ENCODE measurements around the gene PI16. TPM values are rescaled to one million over a fixed set of nuclear protein-coding genes. Genes with fewer than 3 reads are reported as not detected.

PI16 gene
- total and polyA plus RNA-seq, 2 experiments from 2014 or later: 0.50 TPM; not detected in 1

DNA sequence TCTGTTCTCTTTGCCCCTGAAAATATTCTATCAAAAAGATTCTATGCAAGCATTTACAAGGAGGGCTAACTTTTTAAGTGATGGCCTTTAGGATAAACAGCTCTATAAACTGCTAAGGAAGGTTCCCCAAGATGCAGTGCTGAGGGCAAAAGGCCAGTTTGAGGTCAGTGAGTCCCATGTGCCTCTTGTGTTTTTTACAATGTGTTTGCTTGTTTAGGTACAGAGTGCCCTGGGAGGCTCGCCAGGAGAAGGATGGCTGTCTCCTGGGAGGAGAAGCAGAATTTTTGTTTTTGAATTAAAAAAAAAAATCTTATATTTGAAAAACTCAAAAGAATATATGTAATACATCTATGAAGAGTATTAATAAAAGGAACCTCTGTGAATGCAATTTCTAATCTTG lies 18.7 kb downstream of the PI16 start (continued):
- TF ChIP-seq, protein P1, sequence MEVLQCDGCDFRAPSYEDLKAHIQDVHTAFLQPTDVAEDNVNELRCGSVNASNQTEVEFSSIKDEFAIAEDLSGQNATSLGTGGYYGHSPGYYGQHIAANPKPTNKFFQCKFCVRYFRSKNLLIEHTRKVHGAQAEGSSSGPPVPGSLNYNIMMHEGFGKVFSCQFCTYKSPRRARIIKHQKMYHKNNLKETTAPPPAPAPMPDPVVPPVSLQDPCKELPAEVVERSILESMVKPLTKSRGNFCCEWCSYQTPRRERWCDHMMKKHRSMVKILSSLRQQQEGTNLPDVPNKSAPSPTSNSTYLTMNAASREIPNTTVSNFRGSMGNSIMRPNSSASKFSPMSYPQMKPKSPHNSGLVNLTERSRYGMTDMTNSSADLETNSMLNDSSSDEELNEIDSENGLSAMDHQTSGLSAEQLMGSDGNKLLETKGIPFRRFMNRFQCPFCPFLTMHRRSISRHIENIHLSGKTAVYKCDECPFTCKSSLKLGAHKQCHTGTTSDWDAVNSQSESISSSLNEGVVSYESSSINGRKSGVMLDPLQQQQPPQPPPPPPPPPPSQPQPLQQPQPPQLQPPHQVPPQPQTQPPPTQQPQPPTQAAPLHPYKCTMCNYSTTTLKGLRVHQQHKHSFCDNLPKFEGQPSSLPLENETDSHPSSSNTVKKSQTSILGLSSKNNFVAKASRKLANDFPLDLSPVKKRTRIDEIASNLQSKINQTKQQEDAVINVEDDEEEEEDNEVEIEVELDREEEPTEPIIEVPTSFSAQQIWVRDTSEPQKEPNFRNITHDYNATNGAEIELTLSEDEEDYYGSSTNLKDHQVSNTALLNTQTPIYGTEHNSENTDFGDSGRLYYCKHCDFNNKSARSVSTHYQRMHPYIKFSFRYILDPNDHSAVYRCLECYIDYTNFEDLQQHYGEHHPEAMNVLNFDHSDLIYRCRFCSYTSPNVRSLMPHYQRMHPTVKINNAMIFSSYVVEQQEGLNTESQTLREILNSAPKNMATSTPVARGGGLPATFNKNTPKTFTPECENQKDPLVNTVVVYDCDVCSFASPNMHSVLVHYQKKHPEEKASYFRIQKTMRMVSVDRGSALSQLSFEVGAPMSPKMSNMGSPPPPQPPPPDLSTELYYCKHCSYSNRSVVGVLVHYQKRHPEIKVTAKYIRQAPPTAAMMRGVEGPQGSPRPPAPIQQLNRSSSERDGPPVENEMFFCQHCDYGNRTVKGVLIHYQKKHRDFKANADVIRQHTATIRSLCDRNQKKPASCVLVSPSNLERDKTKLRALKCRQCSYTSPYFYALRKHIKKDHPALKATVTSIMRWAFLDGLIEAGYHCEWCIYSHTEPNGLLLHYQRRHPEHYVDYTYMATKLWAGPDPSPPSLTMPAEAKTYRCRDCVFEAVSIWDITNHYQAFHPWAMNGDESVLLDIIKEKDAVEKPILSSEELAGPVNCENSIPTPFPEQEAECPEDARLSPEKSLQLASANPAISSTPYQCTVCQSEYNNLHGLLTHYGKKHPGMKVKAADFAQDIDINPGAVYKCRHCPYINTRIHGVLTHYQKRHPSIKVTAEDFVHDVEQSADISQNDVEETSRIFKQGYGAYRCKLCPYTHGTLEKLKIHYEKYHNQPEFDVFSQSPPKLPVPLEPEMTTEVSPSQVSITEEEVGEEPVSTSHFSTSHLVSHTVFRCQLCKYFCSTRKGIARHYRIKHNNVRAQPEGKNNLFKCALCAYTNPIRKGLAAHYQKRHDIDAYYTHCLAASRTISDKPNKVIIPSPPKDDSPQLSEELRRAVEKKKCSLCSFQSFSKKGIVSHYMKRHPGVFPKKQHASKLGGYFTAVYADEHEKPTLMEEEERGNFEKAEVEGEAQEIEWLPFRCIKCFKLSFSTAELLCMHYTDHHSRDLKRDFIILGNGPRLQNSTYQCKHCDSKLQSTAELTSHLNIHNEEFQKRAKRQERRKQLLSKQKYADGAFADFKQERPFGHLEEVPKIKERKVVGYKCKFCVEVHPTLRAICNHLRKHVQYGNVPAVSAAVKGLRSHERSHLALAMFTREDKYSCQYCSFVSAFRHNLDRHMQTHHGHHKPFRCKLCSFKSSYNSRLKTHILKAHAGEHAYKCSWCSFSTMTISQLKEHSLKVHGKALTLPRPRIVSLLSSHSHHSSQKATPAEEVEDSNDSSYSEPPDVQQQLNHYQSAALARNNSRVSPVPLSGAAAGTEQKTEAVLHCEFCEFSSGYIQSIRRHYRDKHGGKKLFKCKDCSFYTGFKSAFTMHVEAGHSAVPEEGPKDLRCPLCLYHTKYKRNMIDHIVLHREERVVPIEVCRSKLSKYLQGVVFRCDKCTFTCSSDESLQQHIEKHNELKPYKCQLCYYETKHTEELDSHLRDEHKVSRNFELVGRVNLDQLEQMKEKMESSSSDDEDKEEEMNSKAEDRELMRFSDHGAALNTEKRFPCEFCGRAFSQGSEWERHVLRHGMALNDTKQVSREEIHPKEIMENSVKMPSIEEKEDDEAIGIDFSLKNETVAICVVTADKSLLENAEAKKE (CRISPR knock-in tag; IDR thresholded peaks at IDR 0.05): no peak

DNA sequence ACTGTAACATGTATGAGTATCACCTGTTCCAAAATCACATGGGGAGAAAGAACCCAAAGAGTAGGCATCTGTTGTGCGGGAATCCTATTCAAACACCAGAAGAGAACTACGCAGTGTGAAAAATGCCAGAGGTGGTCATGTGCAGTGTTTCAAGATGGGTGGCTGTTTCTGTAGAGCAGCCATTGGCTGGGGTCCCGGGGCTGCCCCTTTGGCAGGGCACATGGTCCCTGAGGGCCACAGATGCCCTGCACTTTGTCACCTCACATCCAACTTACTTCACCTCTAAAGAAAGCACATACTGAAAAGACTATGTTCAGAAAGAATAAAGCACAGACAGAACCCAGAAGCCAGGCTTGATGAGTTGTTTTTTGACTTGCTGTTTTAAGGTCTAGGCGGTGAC lies 19.1 kb downstream of the PI16 start:
- Mint-ChIP-seq H3K4me1 (peaks cover 3% of the 10 kb centered on the region; the same call in 1 of the 3 replicates), H3K27me3 (ENCODE audit: insufficient read depth, low read depth, poor library complexity) (peaks cover 4% of the 10 kb centered on the region), H3K9me3 (no peaks in the 10 kb centered on the region), H3K36me3 (ENCODE audit: low read depth) (peaks cover 96% of the 10 kb centered on the region), H3K4me3 (no peak overlapping the region), H3K27ac (no peak overlapping the region)
- TF ChIP-seq POLR2AphosphoS5 (IDR thresholded peaks at IDR 0.05; ENCODE audit: low read depth): no peak
- TF ChIP-seq, protein P2, sequence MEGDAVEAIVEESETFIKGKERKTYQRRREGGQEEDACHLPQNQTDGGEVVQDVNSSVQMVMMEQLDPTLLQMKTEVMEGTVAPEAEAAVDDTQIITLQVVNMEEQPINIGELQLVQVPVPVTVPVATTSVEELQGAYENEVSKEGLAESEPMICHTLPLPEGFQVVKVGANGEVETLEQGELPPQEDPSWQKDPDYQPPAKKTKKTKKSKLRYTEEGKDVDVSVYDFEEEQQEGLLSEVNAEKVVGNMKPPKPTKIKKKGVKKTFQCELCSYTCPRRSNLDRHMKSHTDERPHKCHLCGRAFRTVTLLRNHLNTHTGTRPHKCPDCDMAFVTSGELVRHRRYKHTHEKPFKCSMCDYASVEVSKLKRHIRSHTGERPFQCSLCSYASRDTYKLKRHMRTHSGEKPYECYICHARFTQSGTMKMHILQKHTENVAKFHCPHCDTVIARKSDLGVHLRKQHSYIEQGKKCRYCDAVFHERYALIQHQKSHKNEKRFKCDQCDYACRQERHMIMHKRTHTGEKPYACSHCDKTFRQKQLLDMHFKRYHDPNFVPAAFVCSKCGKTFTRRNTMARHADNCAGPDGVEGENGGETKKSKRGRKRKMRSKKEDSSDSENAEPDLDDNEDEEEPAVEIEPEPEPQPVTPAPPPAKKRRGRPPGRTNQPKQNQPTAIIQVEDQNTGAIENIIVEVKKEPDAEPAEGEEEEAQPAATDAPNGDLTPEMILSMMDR (conservative IDR thresholded peaks at IDR 0.05; ENCODE audit: low read depth in 2 of 2): no peak
- TF ChIP-seq ZNF114 (CRISPR knock-in tag; IDR thresholded peaks at IDR 0.05): no peak
- TF ChIP-seq ZNF331 (CRISPR knock-in tag; IDR thresholded peaks at IDR 0.05; ENCODE audit: low read depth): no peak
- Histone ChIP-seq H2AFZ (no peak overlapping the region), H3K9me2 (ENCODE audit: insufficient read depth) (no peaks in the 10 kb centered on the region), H4K20me1 (replicated peaks; ENCODE audit: insufficient read depth) (peaks cover 10% of the 10 kb centered on the region; the same call in 1 of the 2 replicates), H3K27me3 (ENCODE audit: insufficient read depth) (no peaks in the 10 kb centered on the region), H3K4me3 (no peak overlapping the region), H3K36me3 (ENCODE audit: insufficient read depth) (peaks cover 56% of the 10 kb centered on the region), H3F3A (replicated peaks; ENCODE audit: low read depth) (peaks cover 4% of the 10 kb centered on the region; the same call in 1 of the 2 replicates), H3K79me2 (replicated peaks; ENCODE audit: insufficient read depth) (peaks cover 6% of the 10 kb centered on the region), H3K27ac (ENCODE audit: low read depth) (no peak overlapping the region), H3K4me2 (no peak overlapping the region), H3K4me1 (ENCODE audit: insufficient read depth) (no peaks in the 10 kb centered on the region)
- ATAC-seq: no peak
- no peak for DNase-seq (ENCODE audit: low spot score)

All from GM23338 (cell line).